K562 (cell line): ENCODE results near the gene UBQLNL.

Experiments
- GABPA ChIP-seq: fragments of 200-800 bp; sonication (Bioruptor generic); conservative IDR thresholded peaks from 2 replicates; pipeline ENCODE4 v1.6.1; 2016; ENCODE audit warnings: low read depth, missing genetic modification characterization, missing compliant biosample characterization
- MTF1 ChIP-seq: fragments of 250-450 bp; sonication (Bioruptor Pico); IDR thresholded peaks from 2 replicates; pipeline ENCODE4 v1.9.0; 2021; ENCODE audit warnings: moderate library complexity, mild to moderate bottlenecking, inconsistent platforms, borderline replicate concordance
- RFX5 ChIP-seq: IDR thresholded peaks from 2 replicates; pipeline ENCODE4 v1.6.1; 2011; ENCODE audit warnings: low read depth, mild to moderate bottlenecking, improper control_type of control experiment, low read length
- ZNF431 ChIP-seq: sonication (generic); formaldehyde crosslinking; IDR thresholded peaks from 2 replicates; pipeline ENCODE4 v1.8.0; 2022; ENCODE audit warnings: mild to moderate bottlenecking, missing genetic modification reagents
- TF ChIP-seq, protein P1 (sequence below): fragments of 250-450 bp; sonication (Bioruptor Pico); IDR thresholded peaks from 2 replicates; pipeline ENCODE4 v1.5.0; 2022; ENCODE audit warnings: mild to moderate bottlenecking
- TF ChIP-seq, protein P2 (sequence below), 3 experiments: IDR thresholded peaks in 2 of 3; conservative IDR thresholded peaks in 1 of 3; 2 replicates each; pipeline ENCODE4 v1.5.1; 2011 to 2012; ENCODE audit warnings: low read length in 3 of 3, mild to moderate bottlenecking in 3 of 3, control low read depth in 2 of 3, improper control_type of control experiment in 1 of 3, inconsistent platforms in 1 of 3, low read depth in 1 of 3, mixed read lengths in 1 of 3, moderate library complexity in 1 of 3; ENCODE audit not compliant: insufficient read depth in 2 of 3
- TF ChIP-seq, protein P3 (sequence below), 2 experiments: fragments of 200-800 bp in 1 of 2; sonication (Bioruptor generic) in 1 of 2; sonication (generic) in 1 of 2; formaldehyde crosslinking in 1 of 2; IDR thresholded peaks in 1 of 2; conservative IDR thresholded peaks in 1 of 2; 2 replicates each; pipeline versions ENCODE4 v1.5.0 to v1.6.1; 2016 to 2020; ENCODE audit warnings: missing compliant biosample characterization in 1 of 2, missing genetic modification characterization in 1 of 2, missing genetic modification reagents in 1 of 2

DNA sequence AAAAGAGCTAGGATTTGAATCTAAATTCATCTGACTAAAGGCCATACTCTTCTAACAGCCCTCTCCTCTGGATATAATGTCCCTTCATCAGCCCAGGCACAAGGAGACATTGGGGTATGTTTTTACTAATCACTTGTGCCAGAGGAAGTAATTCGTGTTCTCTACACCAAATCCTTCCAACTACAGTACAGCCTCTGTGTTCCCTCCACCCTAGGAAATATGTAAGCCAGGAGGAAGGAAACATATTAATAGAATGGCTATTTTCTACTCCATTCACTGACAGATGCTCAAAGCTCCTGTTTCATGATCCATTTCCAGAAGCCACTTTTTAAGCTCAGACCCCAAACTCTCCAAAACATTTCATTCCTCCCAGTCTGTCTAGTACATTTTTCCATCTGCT, 12.0 kb upstream of the UBQLNL start:
- TF ChIP-seq, protein P1, sequence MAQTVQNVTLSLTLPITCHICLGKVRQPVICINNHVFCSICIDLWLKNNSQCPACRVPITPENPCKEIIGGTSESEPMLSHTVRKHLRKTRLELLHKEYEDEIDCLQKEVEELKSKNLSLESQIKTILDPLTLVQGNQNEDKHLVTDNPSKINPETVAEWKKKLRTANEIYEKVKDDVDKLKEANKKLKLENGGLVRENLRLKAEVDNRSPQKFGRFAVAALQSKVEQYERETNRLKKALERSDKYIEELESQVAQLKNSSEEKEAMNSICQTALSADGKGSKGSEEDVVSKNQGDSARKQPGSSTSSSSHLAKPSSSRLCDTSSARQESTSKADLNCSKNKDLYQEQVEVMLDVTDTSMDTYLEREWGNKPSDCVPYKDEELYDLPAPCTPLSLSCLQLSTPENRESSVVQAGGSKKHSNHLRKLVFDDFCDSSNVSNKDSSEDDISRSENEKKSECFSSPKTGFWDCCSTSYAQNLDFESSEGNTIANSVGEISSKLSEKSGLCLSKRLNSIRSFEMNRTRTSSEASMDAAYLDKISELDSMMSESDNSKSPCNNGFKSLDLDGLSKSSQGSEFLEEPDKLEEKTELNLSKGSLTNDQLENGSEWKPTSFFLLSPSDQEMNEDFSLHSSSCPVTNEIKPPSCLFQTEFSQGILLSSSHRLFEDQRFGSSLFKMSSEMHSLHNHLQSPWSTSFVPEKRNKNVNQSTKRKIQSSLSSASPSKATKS = no peak
- TF ChIP-seq ZNF431 (CRISPR knock-in tag) (no peak), RFX5 (no peak), MTF1 (CRISPR knock-in tag) (no peak), GABPA (tag) (no peak)
- TF ChIP-seq, protein P2, sequence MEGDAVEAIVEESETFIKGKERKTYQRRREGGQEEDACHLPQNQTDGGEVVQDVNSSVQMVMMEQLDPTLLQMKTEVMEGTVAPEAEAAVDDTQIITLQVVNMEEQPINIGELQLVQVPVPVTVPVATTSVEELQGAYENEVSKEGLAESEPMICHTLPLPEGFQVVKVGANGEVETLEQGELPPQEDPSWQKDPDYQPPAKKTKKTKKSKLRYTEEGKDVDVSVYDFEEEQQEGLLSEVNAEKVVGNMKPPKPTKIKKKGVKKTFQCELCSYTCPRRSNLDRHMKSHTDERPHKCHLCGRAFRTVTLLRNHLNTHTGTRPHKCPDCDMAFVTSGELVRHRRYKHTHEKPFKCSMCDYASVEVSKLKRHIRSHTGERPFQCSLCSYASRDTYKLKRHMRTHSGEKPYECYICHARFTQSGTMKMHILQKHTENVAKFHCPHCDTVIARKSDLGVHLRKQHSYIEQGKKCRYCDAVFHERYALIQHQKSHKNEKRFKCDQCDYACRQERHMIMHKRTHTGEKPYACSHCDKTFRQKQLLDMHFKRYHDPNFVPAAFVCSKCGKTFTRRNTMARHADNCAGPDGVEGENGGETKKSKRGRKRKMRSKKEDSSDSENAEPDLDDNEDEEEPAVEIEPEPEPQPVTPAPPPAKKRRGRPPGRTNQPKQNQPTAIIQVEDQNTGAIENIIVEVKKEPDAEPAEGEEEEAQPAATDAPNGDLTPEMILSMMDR (IDR thresholded peaks at IDR 0.05 in 2 of 3, conservative IDR thresholded peaks at IDR 0.05 in 1 of 3; ENCODE audit: insufficient read depth in 2 of 3, low read depth in 1 of 3, low read length in 3 of 3) = no peak
- TF ChIP-seq, protein P3, sequence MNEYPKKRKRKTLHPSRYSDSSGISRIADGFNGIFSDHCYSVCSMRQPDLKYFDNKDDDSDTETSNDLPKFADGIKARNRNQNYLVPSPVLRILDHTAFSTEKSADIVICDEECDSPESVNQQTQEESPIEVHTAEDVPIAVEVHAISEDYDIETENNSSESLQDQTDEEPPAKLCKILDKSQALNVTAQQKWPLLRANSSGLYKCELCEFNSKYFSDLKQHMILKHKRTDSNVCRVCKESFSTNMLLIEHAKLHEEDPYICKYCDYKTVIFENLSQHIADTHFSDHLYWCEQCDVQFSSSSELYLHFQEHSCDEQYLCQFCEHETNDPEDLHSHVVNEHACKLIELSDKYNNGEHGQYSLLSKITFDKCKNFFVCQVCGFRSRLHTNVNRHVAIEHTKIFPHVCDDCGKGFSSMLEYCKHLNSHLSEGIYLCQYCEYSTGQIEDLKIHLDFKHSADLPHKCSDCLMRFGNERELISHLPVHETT (CRISPR knock-in tag; conservative IDR thresholded peaks at IDR 0.05 in 1 of 2, IDR thresholded peaks at IDR 0.05 in 1 of 2) = no peak
